Measurements from ENCODE around the gene SPANXD. TPM values are rescaled to one million over a fixed set of nuclear protein-coding genes. Genes with fewer than 3 reads are reported as not detected.

The SPANXD gene
- total RNA-seq, 1 donor from 2014 or later = not detected

GRCh38 chrX:141662781-141663180 lies 35.8 kb downstream of the SPANXD start:
- Mint-ChIP-seq H3K4me3 (ENCODE audit: unreplicated experiment) (no peak overlapping the region), H3K27ac (ENCODE audit: unreplicated experiment) (no peak overlapping the region), H3K27me3 (ENCODE audit: unreplicated experiment) (no peaks in the 10 kb centered on the region), H3K36me3 (ENCODE audit: low read depth, unreplicated experiment) (no peaks in the 10 kb centered on the region), H3K4me1 (ENCODE audit: unreplicated experiment) (no peaks in the 10 kb centered on the region), H3K9me3 (ENCODE audit: unreplicated experiment) (no peaks in the 10 kb centered on the region)
- no peak for DNase-seq (ENCODE audit: low spot score)
- TF ChIP-seq CTCF (IDR thresholded peaks at IDR 0.05; ENCODE audit: unreplicated experiment) = no peak

GRCh38 chrX:141652286-141652685 lies 46.3 kb downstream of the SPANXD start:
- TF ChIP-seq CTCF (IDR thresholded peaks at IDR 0.05; ENCODE audit: unreplicated experiment) = no peak
- no peaks in the 10 kb centered on the region for H3K4me1 Mint-ChIP-seq (ENCODE audit: unreplicated experiment)
- H3K36me3 Mint-ChIP-seq (ENCODE audit: low read depth, unreplicated experiment) = no peaks in the 10 kb centered on the region
- H3K27me3 Mint-ChIP-seq (ENCODE audit: unreplicated experiment) = no peaks in the 10 kb centered on the region
- DNase-seq (ENCODE audit: low spot score) = no peak
- no peak overlapping the region for H3K4me3 Mint-ChIP-seq (ENCODE audit: unreplicated experiment)
- H3K9me3 Mint-ChIP-seq (ENCODE audit: unreplicated experiment) = no peaks in the 10 kb centered on the region
- no peak overlapping the region for H3K27ac Mint-ChIP-seq (ENCODE audit: unreplicated experiment)

Other genes starting within 250 kb of the SPANXD start
- not detected for gene SPANXA1, start 114.0 kb downstream of the SPANXD start, total RNA-seq (ENCODE audit: unreplicated experiment)
- not detected for gene SPANXA2, start 109.0 kb downstream of the SPANXD start, total RNA-seq (ENCODE audit: unreplicated experiment)
- gene MAGEC3, start 139.6 kb upstream of the SPANXD start, total RNA-seq (ENCODE audit: unreplicated experiment) = 0.13 TPM
- gene MAGEC1, start 205.2 kb upstream of the SPANXD start, total RNA-seq (ENCODE audit: unreplicated experiment) = not detected